T-helper 1 cell treated with Interleukin-12 subunit alpha and Interleukin-12 subunit beta and Interleukin-4 antibody, amounts not matched to agents 30 μg/mL and 1 μg/mL, for 36 hours (primary cell): Measurements from ENCODE around the gene NNMT.

Source experiments
- H3K27ac Mint-ChIP-seq: one replicate; pipeline ENCODE4 v1.8.0; 2021; ENCODE audit warnings: mild to moderate bottlenecking, mixed read lengths
- H3K27me3 Mint-ChIP-seq: one replicate; pipeline ENCODE4 v1.8.0; 2021; ENCODE audit warnings: low read depth, mixed read lengths
- H3K36me3 Mint-ChIP-seq: one replicate; pipeline ENCODE4 v1.8.0; 2021; ENCODE audit warnings: low read depth, mixed read lengths
- H3K4me1 Mint-ChIP-seq: one replicate; pipeline ENCODE4 v1.8.0; 2021; ENCODE audit warnings: low read depth, mixed read lengths
- H3K4me3 Mint-ChIP-seq: one replicate; pipeline ENCODE4 v1.8.0; 2021; ENCODE audit warnings: mild to moderate bottlenecking, moderate library complexity, mixed read lengths
- H3K9me3 Mint-ChIP-seq: one replicate; pipeline ENCODE4 v1.8.0; 2021; ENCODE audit warnings: mixed read lengths

Gene NNMT

GRCh38 chr11:114295676-114296604 is at the start of gene NNMT:
TSS of gene NNMT (plus strand) at chr11:114296399. CDS start at chr11:114296557, 158 bp downstream.
- peaks cover 10% of the 10 kb centered on the region for H3K27me3 Mint-ChIP-seq
- H3K9me3 Mint-ChIP-seq, result peaks cover 5% of the 10 kb centered on the region
- H3K27ac Mint-ChIP-seq, result no peak within 1 kb of the TSS
- no peak within 1 kb of the TSS for H3K4me3 Mint-ChIP-seq
- H3K4me1 Mint-ChIP-seq, result peaks cover 4% of the 10 kb centered on the region
- no peaks in the 10 kb centered on the region for H3K36me3 Mint-ChIP-seq

GRCh38 chr11:114247070-114247789 is 49.0 kb upstream of the NNMT start:
- Mint-ChIP-seq H3K4me3 (no peak overlapping the region), H3K9me3 (no peaks in the 10 kb centered on the region), H3K36me3 (no peaks in the 10 kb centered on the region), H3K27me3 (peaks cover 5% of the 10 kb centered on the region), H3K27ac (no peak overlapping the region), H3K4me1 (no peaks in the 10 kb centered on the region)

- Mint-ChIP-seq H3K27me3 (peaks cover 5% of the 10 kb centered on the region), H3K4me1 (no peaks in the 10 kb centered on the region), H3K9me3 (no peaks in the 10 kb centered on the region), H3K4me3 (no peak overlapping the region), H3K36me3 (no peaks in the 10 kb centered on the region), H3K27ac (no peak overlapping the region)
Measured at GRCh38 chr11:114250180-114250579, 46.0 kb upstream of the NNMT start.

- Mint-ChIP-seq H3K27me3 (peaks cover 5% of the 10 kb centered on the region), H3K4me1 (no peaks in the 10 kb centered on the region), H3K27ac (no peak overlapping the region), H3K36me3 (no peaks in the 10 kb centered on the region), H3K4me3 (no peak overlapping the region), H3K9me3 (no peaks in the 10 kb centered on the region)
Measured at GRCh38 chr11:114250993-114251814, 45.0 kb upstream of the NNMT start.

GRCh38 chr11:114251815-114252337 is 44.3 kb upstream of the NNMT start:
- Mint-ChIP-seq H3K27ac (no peak overlapping the region), H3K27me3 (no peaks in the 10 kb centered on the region), H3K4me1 (no peaks in the 10 kb centered on the region), H3K9me3 (no peaks in the 10 kb centered on the region), H3K36me3 (no peaks in the 10 kb centered on the region), H3K4me3 (no peak overlapping the region)

- H3K4me1 Mint-ChIP-seq, result no peaks in the 10 kb centered on the region
- no peak overlapping the region for H3K27ac Mint-ChIP-seq
- no peak overlapping the region for H3K4me3 Mint-ChIP-seq
- no peaks in the 10 kb centered on the region for H3K9me3 Mint-ChIP-seq
- no peaks in the 10 kb centered on the region for H3K27me3 Mint-ChIP-seq
- no peaks in the 10 kb centered on the region for H3K36me3 Mint-ChIP-seq
Measured at GRCh38 chr11:114252767-114253166, 43.4 kb upstream of the NNMT start.

- H3K27me3 Mint-ChIP-seq, result no peaks in the 10 kb centered on the region
- no peak overlapping the region for H3K27ac Mint-ChIP-seq
- H3K36me3 Mint-ChIP-seq, result no peaks in the 10 kb centered on the region
- H3K9me3 Mint-ChIP-seq, result no peaks in the 10 kb centered on the region
- H3K4me3 Mint-ChIP-seq, result no peak overlapping the region
- H3K4me1 Mint-ChIP-seq, result peaks cover 2% of the 10 kb centered on the region
Measured at GRCh38 chr11:114253771-114254170, 42.4 kb upstream of the NNMT start.

GRCh38 chr11:114254571-114255146 is 41.5 kb upstream of the NNMT start:
- peaks cover 4% of the 10 kb centered on the region for H3K4me1 Mint-ChIP-seq
- no peak overlapping the region for H3K4me3 Mint-ChIP-seq
- H3K36me3 Mint-ChIP-seq, result no peaks in the 10 kb centered on the region
- no peaks in the 10 kb centered on the region for H3K9me3 Mint-ChIP-seq
- no peak overlapping the region for H3K27ac Mint-ChIP-seq
- no peaks in the 10 kb centered on the region for H3K27me3 Mint-ChIP-seq

GRCh38 chr11:114255289-114255688 is 40.9 kb upstream of the NNMT start:
- Mint-ChIP-seq H3K9me3 (no peaks in the 10 kb centered on the region), H3K4me1 (peaks cover 4% of the 10 kb centered on the region), H3K27me3 (no peaks in the 10 kb centered on the region), H3K36me3 (no peaks in the 10 kb centered on the region), H3K27ac (no peak overlapping the region), H3K4me3 (no peak overlapping the region)

GRCh38 chr11:114256176-114256966 is 39.8 kb upstream of the NNMT start:
- Mint-ChIP-seq H3K9me3 (no peaks in the 10 kb centered on the region), H3K4me3 (no peak overlapping the region), H3K36me3 (no peaks in the 10 kb centered on the region), H3K27me3 (no peaks in the 10 kb centered on the region), H3K27ac (no peak overlapping the region), H3K4me1 (peaks cover 4% of the 10 kb centered on the region)

- H3K27ac Mint-ChIP-seq, result no peak overlapping the region
- H3K27me3 Mint-ChIP-seq, result no peaks in the 10 kb centered on the region
- no peak overlapping the region for H3K4me3 Mint-ChIP-seq
- H3K36me3 Mint-ChIP-seq, result no peaks in the 10 kb centered on the region
- peaks cover 4% of the 10 kb centered on the region for H3K4me1 Mint-ChIP-seq
- no peaks in the 10 kb centered on the region for H3K9me3 Mint-ChIP-seq
Measured at GRCh38 chr11:114256967-114257286, 39.3 kb upstream of the NNMT start.

GRCh38 chr11:114257621-114258558 is 38.3 kb upstream of the NNMT start:
- Mint-ChIP-seq H3K4me1 (peaks cover 4% of the 10 kb centered on the region), H3K27me3 (no peaks in the 10 kb centered on the region), H3K4me3 (no peak overlapping the region), H3K36me3 (no peaks in the 10 kb centered on the region), H3K9me3 (no peaks in the 10 kb centered on the region), H3K27ac (no peak overlapping the region)

GRCh38 chr11:114258696-114259095 is 37.5 kb upstream of the NNMT start:
- Mint-ChIP-seq H3K36me3 (no peaks in the 10 kb centered on the region), H3K9me3 (no peaks in the 10 kb centered on the region), H3K27ac (no peak overlapping the region), H3K4me1 (peaks cover 4% of the 10 kb centered on the region), H3K4me3 (no peak overlapping the region), H3K27me3 (no peaks in the 10 kb centered on the region)
